EL (cell line): ENCODE measurements around the gene ZNF583.

ENCODE experiments used
- DNase-seq: peaks from one replicate; pipeline ENCODE4 v3.0.0-alpha.2; 2016

ZNF583 gene

GRCh38 chr19:56476093-56476492 is 72.0 kb downstream of the ZNF583 start:
- no peak for DNase-seq
